ENCODE measurements around the gene DNPH1. TPM values are rescaled to one million over a fixed set of nuclear protein-coding genes. Genes with fewer than 3 reads are reported as not detected.

Gene DNPH1
- total and polyA plus RNA-seq, 3 donors from 2014 or later = 19.3 to 21.8 (median 21.8) TPM

DNA sequence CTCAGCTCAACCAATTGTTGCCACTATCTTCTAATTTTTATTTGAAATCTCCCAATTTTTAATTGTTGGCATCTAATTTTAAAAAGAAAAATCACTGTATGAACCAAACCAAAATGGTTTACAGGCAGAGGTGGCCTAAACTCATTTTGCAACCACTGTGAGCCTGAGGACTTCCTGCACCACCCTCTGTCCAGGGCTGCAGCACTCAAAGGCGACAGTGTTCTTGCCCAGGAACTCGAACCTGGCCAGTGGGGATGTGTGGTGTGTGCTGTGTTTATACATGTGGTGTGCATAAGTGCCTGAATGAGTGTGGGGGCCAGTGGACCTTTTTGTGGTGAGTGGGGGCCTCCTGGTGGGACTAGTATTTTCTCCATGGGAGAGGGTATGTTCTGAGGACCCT is 44.4 kb upstream of the DNPH1 start:
- H3K4me3 ChIP-seq = no peak overlapping the region
- H3K36me3 ChIP-seq (ENCODE audit: low read depth, missing control alignments) = no peaks in the 10 kb centered on the region
- 64 to 80% methylated on average over 2 of the region's 2 CpGs for WGBS, 2 donors
- no peaks in the 10 kb centered on the region for H3K27me3 ChIP-seq
- TF ChIP-seq, protein P1, sequence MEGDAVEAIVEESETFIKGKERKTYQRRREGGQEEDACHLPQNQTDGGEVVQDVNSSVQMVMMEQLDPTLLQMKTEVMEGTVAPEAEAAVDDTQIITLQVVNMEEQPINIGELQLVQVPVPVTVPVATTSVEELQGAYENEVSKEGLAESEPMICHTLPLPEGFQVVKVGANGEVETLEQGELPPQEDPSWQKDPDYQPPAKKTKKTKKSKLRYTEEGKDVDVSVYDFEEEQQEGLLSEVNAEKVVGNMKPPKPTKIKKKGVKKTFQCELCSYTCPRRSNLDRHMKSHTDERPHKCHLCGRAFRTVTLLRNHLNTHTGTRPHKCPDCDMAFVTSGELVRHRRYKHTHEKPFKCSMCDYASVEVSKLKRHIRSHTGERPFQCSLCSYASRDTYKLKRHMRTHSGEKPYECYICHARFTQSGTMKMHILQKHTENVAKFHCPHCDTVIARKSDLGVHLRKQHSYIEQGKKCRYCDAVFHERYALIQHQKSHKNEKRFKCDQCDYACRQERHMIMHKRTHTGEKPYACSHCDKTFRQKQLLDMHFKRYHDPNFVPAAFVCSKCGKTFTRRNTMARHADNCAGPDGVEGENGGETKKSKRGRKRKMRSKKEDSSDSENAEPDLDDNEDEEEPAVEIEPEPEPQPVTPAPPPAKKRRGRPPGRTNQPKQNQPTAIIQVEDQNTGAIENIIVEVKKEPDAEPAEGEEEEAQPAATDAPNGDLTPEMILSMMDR (IDR thresholded peaks at IDR 0.05) = no peak
- no peak for TF ChIP-seq POLR2A (IDR thresholded peaks at IDR 0.05)
- intact Hi-C loops (cut with DNase I; ENCODE audit: low total_unique reads) = no loop called here
- H3K4me1 ChIP-seq = peaks cover 4% of the 10 kb centered on the region
- DNase-seq = no peak
- no peak overlapping the region for H3K27ac ChIP-seq
- H3K9me3 ChIP-seq = no peaks in the 10 kb centered on the region

DNA sequence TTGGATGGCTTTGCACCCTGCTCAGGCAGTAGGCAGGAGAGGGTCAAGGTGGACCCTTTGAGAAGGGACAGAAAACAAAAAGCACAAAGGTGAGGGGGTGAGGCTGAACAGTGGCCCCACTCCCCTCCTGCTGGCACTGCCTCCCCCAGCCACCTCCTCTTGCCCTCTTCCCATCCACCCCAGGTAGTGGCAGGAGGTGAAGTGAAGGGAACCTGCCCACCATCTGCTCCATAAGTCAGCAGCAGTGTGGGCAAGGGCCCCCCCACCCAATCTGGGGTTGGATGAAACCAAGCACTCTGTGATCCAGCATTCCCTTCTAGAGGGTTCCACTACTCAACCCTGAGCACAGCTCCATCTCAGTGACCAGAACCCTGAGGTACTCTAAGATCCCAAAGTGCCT is 42.7 kb upstream of the DNPH1 start:
- no peak for TF ChIP-seq POLR2A (IDR thresholded peaks at IDR 0.05)
- TF ChIP-seq, protein P1 (IDR thresholded peaks at IDR 0.05) = no peak
- no peak for DNase-seq
- no peak overlapping the region for H3K4me3 ChIP-seq
- peaks cover 22% of the 10 kb centered on the region for H3K4me1 ChIP-seq
- no peaks in the 10 kb centered on the region for H3K27me3 ChIP-seq
- H3K36me3 ChIP-seq (ENCODE audit: low read depth, missing control alignments) = no peaks in the 10 kb centered on the region
- intact Hi-C loops (cut with DNase I; ENCODE audit: low total_unique reads) = no loop called here
- no peak overlapping the region for H3K27ac ChIP-seq
- H3K9me3 ChIP-seq = no peaks in the 10 kb centered on the region

DNA sequence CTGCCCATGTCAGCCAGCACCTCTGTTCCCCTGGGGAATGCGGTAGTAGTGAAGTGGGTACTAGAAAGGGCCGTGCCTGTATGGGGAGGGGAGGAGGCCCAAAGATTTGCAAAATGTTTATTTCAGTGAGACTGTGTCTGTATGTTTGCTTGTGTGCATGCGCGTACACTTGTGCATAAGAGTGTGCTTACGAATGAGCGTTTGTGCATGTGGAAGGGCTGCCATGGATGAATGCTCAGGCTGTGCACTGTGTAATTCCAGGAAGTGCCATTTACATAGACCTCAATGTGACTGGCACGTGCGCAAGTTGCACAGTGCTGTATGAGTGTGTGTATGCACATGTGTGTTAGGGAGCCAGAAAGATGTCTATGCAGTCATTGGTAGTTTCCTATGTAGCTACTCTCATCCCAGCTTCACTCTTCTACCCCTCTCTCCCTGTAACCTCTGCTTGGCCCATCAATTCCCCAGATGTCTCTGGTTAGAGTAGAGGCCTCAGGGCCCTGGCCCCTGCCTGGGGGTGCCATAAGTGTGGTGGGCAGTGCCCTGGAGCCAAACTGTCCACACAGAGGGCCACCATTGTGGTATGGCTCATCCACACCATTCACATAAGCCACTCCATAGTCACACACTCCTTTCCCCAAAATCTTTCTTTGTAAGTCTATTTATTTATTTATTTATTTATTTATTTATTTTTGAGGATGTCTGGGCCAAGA is 42.0 kb upstream of the DNPH1 start:
- DNase-seq = no peak
- Histone ChIP-seq H3K9me3 (no peaks in the 10 kb centered on the region), H3K4me3 (no peak overlapping the region), H3K27ac (no peak overlapping the region), H3K27me3 (no peaks in the 10 kb centered on the region), H3K36me3 (ENCODE audit: low read depth, missing control alignments) (no peaks in the 10 kb centered on the region), H3K4me1 (peaks cover 22% of the 10 kb centered on the region)
- 88 to 95% methylated on average over 8 of the region's 8 CpGs for WGBS, 2 donors
- TF ChIP-seq POLR2A (IDR thresholded peaks at IDR 0.05) = no peak
- TF ChIP-seq, protein P1 (IDR thresholded peaks at IDR 0.05) = no peak
- intact Hi-C loops (cut with DNase I; ENCODE audit: low total_unique reads) = no loop called here

DNA sequence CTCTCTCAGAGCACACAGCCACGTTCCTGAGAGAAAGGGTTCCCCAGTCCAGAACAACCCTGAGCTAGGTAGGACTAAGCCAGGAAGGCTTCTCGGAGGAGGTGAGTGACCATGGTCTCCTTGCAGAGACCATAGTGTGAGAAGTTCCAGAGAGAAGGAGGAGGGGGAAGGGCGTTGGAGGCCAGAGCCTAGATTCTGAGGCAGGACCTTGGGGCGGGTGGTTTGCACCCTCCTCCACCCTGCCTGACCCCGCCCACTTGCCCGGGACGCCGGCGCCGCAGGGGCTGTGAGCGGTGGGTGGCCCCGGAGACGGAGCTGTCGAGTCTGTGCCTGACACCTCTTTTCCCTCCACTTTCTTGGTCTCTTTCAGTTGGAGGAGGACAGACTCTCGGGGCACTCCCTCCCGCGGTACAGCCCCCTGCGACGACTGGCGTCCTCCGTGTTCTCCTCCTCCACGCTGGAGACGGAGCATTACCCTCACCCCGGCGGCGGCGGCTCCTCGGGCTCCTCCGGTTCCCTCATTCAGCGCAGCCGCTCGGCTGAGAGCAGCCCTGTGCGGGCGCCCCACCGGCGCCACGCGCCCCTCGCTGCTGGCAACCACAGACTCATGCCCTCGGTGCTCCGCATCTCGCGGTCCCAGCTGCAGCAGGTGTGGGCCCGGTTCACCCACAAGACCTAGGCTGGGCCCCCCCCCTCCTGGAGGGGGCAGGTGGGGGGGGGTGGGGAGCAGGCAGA is 40.2 kb upstream of the DNPH1 start:
- intact Hi-C loops (cut with DNase I; ENCODE audit: low total_unique reads) = no loop called here
- H3K27me3 ChIP-seq = no peaks in the 10 kb centered on the region
- TF ChIP-seq, protein P1 (IDR thresholded peaks at IDR 0.05) = no peak
- TF ChIP-seq POLR2A (IDR thresholded peaks at IDR 0.05) = no peak
- no peaks in the 10 kb centered on the region for H3K9me3 ChIP-seq
- H3K27ac ChIP-seq = no peak overlapping the region
- peak; percentile 20 for DNase-seq
- peak overlapping the region in 1 of 2 donors; percentile 4 for H3K4me3 ChIP-seq
- WGBS, 2 donors = 8 to 9% methylated on average over 24 to 37 of the region's 44 CpGs
- no peaks in the 10 kb centered on the region for H3K36me3 ChIP-seq (ENCODE audit: low read depth, missing control alignments)
- peaks cover 22% of the 10 kb centered on the region for H3K4me1 ChIP-seq
